Measurements from ENCODE around the gene C19orf38. TPM values are rescaled to one million over a fixed set of nuclear protein-coding genes. Genes with fewer than 3 reads are reported as not detected.
A peak's percentile ranks its signal among the peaks of the same experiment; 100 is the strongest.

C19orf38 gene
- total and polyA plus RNA-seq, 9 of the 15 experiments (the other 6 are each of a cell fraction or from before 2014, with no cell fraction given) = 0.14 to 0.18 TPM; not detected in 7

DNA sequence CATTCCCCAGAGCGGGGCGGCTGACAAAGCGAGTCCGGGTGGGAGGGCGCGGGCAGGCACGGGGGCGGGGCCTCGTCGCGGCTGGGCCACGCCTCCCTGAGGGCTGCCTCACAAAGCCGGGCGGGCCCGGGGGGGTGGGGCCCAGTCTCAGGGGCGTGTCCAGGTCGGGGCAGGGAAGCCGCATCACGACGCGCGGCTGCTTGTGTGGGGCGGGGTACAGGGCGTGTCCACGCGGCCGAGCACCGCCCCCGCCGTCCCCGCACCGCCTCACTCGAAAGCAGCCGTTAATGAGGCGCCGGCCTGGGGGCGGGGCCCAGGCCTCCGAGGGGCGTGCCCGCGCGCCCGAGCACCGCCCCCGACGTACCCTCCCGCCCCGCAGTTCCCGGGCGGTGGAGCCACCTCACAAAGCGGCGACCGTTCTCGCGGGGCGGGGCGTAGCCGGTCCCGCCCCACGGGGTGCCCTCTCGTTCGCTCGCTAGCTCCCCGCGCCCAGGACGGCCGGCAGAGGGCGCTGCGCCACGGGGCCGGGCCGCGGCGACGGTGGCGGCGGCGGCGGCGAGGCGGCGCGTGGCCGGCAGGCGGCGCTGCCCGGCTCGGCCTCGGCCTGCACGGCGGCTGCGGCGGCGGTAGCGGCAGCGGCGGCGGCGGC, 22.9 kb downstream of the C19orf38 start, which contains the start of gene CARM1 (continued):
- TF ChIP-seq, protein P1, sequence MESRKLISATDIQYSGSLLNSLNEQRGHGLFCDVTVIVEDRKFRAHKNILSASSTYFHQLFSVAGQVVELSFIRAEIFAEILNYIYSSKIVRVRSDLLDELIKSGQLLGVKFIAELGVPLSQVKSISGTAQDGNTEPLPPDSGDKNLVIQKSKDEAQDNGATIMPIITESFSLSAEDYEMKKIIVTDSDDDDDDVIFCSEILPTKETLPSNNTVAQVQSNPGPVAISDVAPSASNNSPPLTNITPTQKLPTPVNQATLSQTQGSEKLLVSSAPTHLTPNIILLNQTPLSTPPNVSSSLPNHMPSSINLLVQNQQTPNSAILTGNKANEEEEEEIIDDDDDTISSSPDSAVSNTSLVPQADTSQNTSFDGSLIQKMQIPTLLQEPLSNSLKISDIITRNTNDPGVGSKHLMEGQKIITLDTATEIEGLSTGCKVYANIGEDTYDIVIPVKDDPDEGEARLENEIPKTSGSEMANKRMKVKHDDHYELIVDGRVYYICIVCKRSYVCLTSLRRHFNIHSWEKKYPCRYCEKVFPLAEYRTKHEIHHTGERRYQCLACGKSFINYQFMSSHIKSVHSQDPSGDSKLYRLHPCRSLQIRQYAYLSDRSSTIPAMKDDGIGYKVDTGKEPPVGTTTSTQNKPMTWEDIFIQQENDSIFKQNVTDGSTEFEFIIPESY (CRISPR knock-in tag; IDR thresholded peaks at IDR 0.05) = peak; percentile 75
- TF ChIP-seq YY1 (IDR thresholded peaks at IDR 0.05; ENCODE audit: borderline replicate concordance in 1 of 3, control insufficient read depth in 1 of 3, extremely low read depth in 1 of 3, insufficient read depth in 3 of 3, insufficient read length in 1 of 3, insufficient replicate concordance in 2 of 3, low read depth in 1 of 3, low read length in 2 of 3) (peak in 2 of 3 experiments; percentile 32 to 63), HMGN3 (IDR thresholded peaks at IDR 0.05; ENCODE audit: borderline replicate concordance, extremely low read depth, insufficient read length, low read depth, low read length) (peak; percentile 88), PCBP1 (IDR thresholded peaks at IDR 0.05; ENCODE audit: low read depth, low read length, poor library complexity, severe bottlenecking) (peak; percentile 60), CREB1 (IDR thresholded peaks at IDR 0.05) (peak; percentile 94), CREB1 (CRISPR knock-in tag; IDR thresholded peaks at IDR 0.05) (peak; percentile 92), RBM25 (IDR thresholded peaks at IDR 0.05; ENCODE audit: low read depth, low read length, severe bottlenecking) (peak; percentile 61), SIN3B (IDR thresholded peaks at IDR 0.05; ENCODE audit: low read depth) (peak; percentile 51; the same call in 1 of the 2 replicates), SP1 (CRISPR knock-in tag; IDR thresholded peaks at IDR 0.05) (peak; percentile 93), NR2C2 (CRISPR knock-in tag; IDR thresholded peaks at IDR 0.05) (no peak), NR2C2 (tag; IDR thresholded peaks at IDR 0.05) (no peak; the same call in 1 of the 2 replicates), RAD51 (IDR thresholded peaks at IDR 0.05; ENCODE audit: borderline replicate concordance, low read depth) (no peak), ESRRA (IDR thresholded peaks at IDR 0.05; ENCODE audit: borderline replicate concordance, low read depth) (0 out of 2 replicates have a peak, but pooled peaks have one; percentile 11), ATF1 (CRISPR knock-in tag; IDR thresholded peaks at IDR 0.05) (peak; percentile 74), ATF1 (tag; IDR thresholded peaks at IDR 0.05) (peak; percentile 83), MEF2A (IDR thresholded peaks at IDR 0.05; ENCODE audit: control insufficient read depth, low read depth, low read length) (no peak)
- TF ChIP-seq, protein P2, sequence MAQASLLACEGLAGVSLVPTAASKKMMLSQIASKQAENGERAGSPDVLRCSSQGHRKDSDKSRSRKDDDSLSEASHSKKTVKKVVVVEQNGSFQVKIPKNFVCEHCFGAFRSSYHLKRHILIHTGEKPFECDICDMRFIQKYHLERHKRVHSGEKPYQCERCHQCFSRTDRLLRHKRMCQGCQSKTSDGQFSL (CRISPR knock-in tag; IDR thresholded peaks at IDR 0.05) = 0 out of 2 replicates have a peak, but pooled peaks have one; percentile 46
- TF ChIP-seq, protein P2 (tag; IDR thresholded peaks at IDR 0.05) = no peak
- TF ChIP-seq, protein P3, sequence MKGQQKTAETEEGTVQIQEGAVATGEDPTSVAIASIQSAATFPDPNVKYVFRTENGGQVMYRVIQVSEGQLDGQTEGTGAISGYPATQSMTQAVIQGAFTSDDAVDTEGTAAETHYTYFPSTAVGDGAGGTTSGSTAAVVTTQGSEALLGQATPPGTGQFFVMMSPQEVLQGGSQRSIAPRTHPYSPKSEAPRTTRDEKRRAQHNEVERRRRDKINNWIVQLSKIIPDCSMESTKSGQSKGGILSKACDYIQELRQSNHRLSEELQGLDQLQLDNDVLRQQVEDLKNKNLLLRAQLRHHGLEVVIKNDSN (CRISPR knock-in tag; IDR thresholded peaks at IDR 0.05) = peak; percentile 41

Measured in K562 (cell line).